Measurements from ENCODE around the gene DPYSL4.
"Not testable (repeated sequence)": the region's sequence is repeated elsewhere in the genome, so short reads cannot be mapped to it uniquely, and the experiment has no call there.

Gene DPYSL4

GRCh38 chr10:132154931-132155330, 31.8 kb upstream of the DPYSL4 start:
- no peak overlapping the region for H3K4me3 ChIP-seq (replicated peaks; ENCODE audit: low read depth, low read length)
- DNase-seq (ENCODE audit: extremely low read depth, low read depth): no peak
- TF ChIP-seq CTCF (IDR thresholded peaks at IDR 0.05; ENCODE audit: low read depth, low read length, missing control alignments): no peak

- no peak for DNase-seq (ENCODE audit: extremely low read depth, low read depth)
- TF ChIP-seq CTCF (IDR thresholded peaks at IDR 0.05; ENCODE audit: low read depth, low read length, missing control alignments): no peak
- H3K4me3 ChIP-seq (replicated peaks; ENCODE audit: low read depth, low read length): no peak overlapping the region
Observed at GRCh38 chr10:132155723-132156381, 30.9 kb upstream of the DPYSL4 start.

DNA sequence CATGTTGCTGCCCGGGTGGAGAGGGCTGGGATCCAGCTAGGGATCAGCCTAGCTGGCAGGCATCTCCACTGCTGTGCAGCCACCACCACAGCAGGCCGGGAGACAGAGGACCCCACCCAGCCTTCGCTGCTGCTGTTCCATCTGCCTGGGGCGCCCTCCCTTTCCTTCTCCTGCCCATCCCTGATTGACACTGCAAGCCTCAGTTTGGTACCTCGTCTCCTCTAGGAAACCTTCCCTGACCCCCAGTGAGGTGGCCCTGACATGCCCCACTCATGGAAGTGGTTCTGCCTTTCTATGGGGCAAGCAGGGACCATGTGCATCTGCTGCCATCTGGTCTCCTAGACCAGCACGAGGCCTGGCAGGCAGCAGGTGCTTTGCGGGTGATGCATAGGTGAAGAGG, 30.4 kb upstream of the DPYSL4 start:
- no peak for TF ChIP-seq CTCF (IDR thresholded peaks at IDR 0.05; ENCODE audit: low read depth, low read length, missing control alignments)
- no peak overlapping the region for H3K4me3 ChIP-seq (replicated peaks; ENCODE audit: low read depth, low read length)
- DNase-seq (ENCODE audit: extremely low read depth, low read depth): no peak

DNA sequence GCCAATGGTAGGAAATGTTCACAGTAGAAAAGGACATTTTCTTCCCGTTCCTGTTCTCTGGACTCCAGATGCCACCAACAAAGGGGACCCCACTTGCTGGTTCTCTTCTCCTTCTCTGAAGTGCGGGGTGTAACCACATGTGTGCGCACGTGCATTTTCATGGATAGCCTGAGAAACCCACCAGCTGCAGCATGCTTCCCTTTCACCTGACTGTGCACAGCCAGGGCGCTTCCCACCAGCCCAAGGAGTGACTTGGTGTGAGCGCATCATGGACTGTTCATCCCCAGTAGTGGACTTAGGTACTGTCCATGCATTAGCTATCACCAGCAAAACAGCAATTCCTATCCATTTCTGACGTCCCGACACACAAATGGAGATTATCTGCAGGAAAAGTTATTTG, 29.6 kb upstream of the DPYSL4 start:
- no peak overlapping the region for H3K4me3 ChIP-seq (replicated peaks; ENCODE audit: low read depth, low read length)
- TF ChIP-seq CTCF (IDR thresholded peaks at IDR 0.05; ENCODE audit: low read depth, low read length, missing control alignments): no peak
- DNase-seq (ENCODE audit: extremely low read depth, low read depth): no peak

- DNase-seq (ENCODE audit: extremely low read depth, low read depth): no peak
- no peak overlapping the region for H3K4me3 ChIP-seq (replicated peaks; ENCODE audit: low read depth, low read length)
- TF ChIP-seq CTCF (IDR thresholded peaks at IDR 0.05; ENCODE audit: low read depth, low read length, missing control alignments): no peak
Observed at GRCh38 chr10:132158122-132158741, 28.5 kb upstream of the DPYSL4 start.

DNA sequence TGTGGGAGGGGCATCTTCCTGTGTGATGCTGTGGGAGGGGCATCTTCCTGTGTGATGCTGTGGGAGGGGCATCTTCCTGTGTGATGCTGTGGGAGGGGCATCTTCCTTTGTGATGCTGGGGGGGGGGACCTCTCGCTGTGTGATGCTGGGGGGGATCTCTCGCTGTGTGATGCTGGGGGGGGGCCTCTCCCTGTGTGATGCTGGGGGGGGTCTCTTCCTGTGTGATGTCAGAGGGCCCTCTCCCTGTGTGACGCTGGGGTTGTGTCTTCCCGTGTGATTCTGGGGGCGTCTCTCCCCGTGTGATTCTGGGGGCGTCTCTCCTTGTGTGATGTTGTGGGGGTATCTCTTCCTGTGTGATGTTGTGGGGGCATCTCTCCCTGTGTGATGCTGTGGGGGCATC, 27.9 kb upstream of the DPYSL4 start:
- TF ChIP-seq CTCF (IDR thresholded peaks at IDR 0.05; ENCODE audit: low read depth, low read length, missing control alignments): no peak
- no peak overlapping the region for H3K4me3 ChIP-seq (replicated peaks; ENCODE audit: low read depth, low read length)
- no peak for DNase-seq (ENCODE audit: extremely low read depth, low read depth)

GRCh38 chr10:132159302-132160230, 27.2 kb upstream of the DPYSL4 start:
- not testable (repeated sequence) for DNase-seq (ENCODE audit: extremely low read depth, low read depth)

DNA sequence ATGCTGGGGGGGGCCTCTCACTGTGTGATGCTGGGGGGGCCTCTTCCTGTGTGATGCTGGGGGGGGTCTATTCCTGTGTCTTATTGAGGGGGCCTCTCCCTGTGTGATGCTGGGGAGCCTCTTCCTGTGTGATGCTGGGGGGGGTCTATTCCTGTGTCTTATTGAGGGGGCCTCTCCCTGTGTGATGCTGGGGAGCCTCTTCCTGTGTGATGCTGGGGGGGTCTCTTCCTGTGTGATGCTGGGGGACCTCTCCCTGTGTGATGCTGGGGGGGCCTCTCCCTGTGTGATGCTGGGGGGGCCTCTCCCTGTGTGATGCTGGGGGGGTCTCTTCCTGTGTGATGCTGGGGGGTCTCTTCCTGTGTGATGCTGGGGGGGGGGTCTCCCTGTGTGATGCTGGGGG, 26.5 kb upstream of the DPYSL4 start:
- not testable (repeated sequence) for H3K4me3 ChIP-seq (replicated peaks; ENCODE audit: low read depth, low read length)

More at GRCh38 chr10:132159302-132160230, 27.2 kb upstream of the DPYSL4 start:
- not testable (repeated sequence) for H3K4me3 ChIP-seq (replicated peaks; ENCODE audit: low read depth, low read length)

DNA sequence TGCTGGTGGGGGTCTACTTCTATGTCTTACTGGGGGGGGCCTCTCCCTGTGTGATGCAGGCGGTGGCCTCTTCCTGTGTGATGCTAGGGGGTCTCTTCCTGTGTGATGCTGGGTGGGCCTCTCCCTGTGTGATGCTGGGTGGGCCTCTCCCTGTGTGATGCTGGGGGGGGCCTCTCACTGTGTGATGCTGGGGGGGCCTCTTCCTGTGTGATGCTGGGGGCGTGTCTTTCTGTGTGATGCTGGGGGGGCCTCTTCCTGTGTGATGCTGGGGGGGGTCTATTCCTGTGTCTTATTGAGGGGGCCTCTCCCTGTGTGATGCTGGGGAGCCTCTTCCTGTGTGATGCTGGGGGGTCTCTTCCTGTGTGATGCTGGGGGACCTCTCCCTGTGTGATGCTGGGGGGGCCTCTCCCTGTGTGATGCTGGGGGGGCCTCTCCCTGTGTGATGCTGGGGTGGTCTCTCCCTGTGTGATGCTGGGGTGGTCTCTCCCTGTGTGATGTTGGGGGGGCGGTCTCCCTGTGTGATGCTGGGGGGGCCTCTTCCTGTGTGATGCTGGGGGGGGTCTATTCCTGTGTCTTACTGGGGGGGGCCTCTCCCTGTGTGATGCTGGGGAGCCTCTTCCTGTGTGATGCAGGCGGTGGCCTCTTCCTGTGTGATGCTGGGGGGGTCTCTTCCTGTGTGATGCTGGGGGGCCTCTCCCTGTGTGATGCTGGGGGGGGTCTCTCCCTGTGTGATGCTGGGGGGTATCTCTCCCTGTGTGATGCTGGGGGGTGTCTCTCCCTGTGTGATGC, 25.7 kb upstream of the DPYSL4 start:
- H3K4me3 ChIP-seq (replicated peaks; ENCODE audit: low read depth, low read length); DNase-seq (ENCODE audit: extremely low read depth, low read depth): not testable (repeated sequence)

More for the DNA sequence above, 26.5 kb upstream of the DPYSL4 start:
- not testable (repeated sequence) for DNase-seq (ENCODE audit: extremely low read depth, low read depth)

All from HFF-Myc (cell line).